Vein endothelial cell (primary cell): ENCODE results near the gene CUTA. TPM values are rescaled to one million over a fixed set of nuclear protein-coding genes. Genes with fewer than 3 reads are reported as not detected.

Experiments
- small RNA-seq: library from RNA; depleted of rRNA; stranded (forward); fragments of <200 nt; gene quantifications from one replicate; pipeline ENCODE3, GENCODE V24; 2012
- total RNA-seq: library from RNA; depleted of rRNA; stranded (reverse); fragments of >200 nt; gene quantifications from 2 replicates; pipeline ENCODE4 v1.2.3, GENCODE V29; 2012

The CUTA gene
- 61.8 and 63.0 TPM in 2 replicates for total RNA-seq

GRCh38 chr6:33417903-33418689 is at the start of gene CUTA:
Gene CUTA (minus strand): TSS chr6:33418107. CDS start chr6:33418000, 107 bp downstream.

DNA sequence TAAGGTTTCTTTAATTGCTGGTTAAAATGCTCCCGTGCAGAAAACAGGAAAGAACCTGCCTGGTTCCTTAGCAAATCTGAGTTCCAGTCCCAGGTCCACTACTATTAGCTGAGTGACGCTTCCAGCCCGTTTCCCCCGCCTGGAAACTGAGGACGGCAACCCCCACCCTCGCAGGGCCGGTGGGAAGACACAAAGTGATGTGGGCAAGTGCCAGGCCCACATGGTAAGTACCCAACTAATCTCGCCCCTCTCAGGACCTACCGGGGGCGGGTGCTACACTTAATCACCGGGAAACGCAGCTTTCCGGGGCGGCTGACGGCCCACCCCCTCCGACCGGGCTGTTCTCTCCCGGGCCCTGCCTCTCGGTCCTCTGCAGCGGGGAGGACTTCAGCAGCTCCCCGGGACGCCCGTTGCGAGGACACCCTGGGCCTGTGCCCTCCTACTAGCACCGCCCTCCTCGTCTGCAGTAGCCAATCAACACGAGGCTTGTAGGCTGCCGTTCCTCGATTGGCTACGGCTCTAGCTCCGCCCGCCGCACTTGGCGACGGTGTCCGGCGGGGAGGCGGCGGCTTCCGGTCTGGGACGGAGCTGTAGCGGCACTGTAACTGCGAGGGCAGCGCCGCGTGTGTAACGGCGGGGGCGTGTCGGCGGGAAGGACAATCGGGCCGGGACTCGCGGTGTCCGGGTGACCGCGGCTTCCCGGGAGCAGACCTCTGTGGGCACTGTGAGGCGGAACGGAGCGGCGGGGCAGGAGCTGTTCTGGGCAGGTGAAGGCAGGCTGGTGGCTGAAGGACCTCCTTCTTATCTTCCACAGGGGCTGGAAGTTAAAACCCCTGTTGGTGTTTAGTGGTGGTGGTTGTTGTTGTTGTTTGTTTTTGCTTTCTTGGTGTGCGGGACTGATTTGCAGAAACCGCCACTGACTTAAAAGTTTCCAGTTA is 36.4 kb upstream of the CUTA start, which contains the start of gene ZBTB9:
Gene ZBTB9, plus strand, starts transcription at position 568 of the 938 bp plus-strand sequence. CDS start 525 bp downstream, outside the sequence.

GRCh38 chr6:33419580-33420490 is 1.9 kb upstream of the CUTA start, which contains the start of gene SYNGAP1:
Gene SYNGAP1 (plus strand): TSS chr6:33420065. CDS start chr6:33420265, 200 bp downstream.

DNA sequence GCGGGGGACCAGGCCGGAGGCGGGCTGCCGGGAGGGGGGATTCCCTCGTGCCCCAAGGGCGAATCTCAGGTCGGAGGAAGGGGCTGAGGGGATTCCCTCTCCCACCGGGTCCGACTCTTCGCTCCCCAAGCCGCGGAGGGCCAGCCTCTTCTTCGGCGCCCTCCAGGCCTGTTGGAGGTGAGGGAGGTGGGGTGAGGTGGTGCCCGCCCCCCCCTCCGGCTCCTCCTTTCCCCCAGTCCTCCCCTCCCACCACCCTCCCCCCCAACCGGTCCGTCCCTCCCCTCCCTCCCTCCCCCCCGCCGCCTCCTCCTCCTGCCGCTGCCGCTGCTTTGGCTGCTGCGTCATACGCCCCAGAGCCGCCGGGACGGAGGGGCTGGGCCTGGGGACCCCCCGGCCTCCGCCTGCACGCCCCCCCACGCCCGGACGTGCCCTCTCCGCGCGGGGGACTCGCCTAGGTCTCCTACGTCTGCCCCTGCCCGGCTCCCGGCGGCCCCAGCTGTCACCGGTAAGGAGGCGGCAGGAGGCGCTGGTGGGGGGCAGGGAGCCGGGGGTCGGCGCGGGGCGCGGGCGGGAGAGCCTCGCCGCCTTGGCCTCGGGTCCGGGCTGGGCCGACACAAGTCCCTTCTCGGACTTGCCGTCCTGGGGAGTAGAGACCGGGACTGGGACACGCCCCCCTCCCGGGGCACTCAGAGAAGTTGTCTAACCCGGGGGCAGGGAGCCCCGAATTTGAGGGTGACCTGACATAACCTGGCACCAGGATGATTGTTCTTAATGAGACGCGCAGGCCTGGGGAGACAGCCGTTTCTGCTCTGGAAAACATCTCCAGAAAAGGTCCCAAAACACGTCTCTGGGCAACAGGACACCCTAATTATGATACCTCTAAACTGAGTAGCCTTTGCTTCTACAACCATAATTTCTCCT is 6.9 kb downstream of the CUTA start, which contains the start of gene PHF1:
Gene PHF1, plus strand, starts transcription at position 304 of the 921 bp plus-strand sequence. CDS start 1,250 bp downstream, outside the sequence.

GRCh38 chr6:33391278-33391921 is 26.5 kb downstream of the CUTA start, which contains the start of gene KIFC1:
Gene KIFC1 (plus strand): TSS chr6:33391823. CDS start chr6:33391986, 163 bp downstream.

Small RNAs within 50 kb of the gene (small RNA-seq; reads per million reads assigned to genes)
- gene RPL35AP4: not detected
- not detected for gene ZBTB9

Other genes with a start within 250 kb of the CUTA start
- 0.19 and 0.33 TPM in 2 replicates for gene COL11A2, start 225.6 kb downstream of the CUTA start, total RNA-seq
- gene RXRB, start 217.4 kb downstream of the CUTA start, total RNA-seq: 18.8 and 25.5 TPM in 2 replicates
- 78.8 and 81.7 TPM in 2 replicates for gene SLC39A7, start 217.2 kb downstream of the CUTA start, total RNA-seq
- 2.8 and 4.9 TPM in 2 replicates for gene HSD17B8, start 213.5 kb downstream of the CUTA start, total RNA-seq
- gene RING1, start 209.6 kb downstream of the CUTA start, total RNA-seq: 18.3 and 27.1 TPM in 2 replicates
- 41.3 and 46.1 TPM in 2 replicates for gene VPS52, start 146.2 kb downstream of the CUTA start, total RNA-seq
- gene RPS18, start 146.0 kb downstream of the CUTA start, total RNA-seq: 2,652 and 3,161 TPM in 2 replicates
- 2.6 and 5.9 TPM in 2 replicates for gene B3GALT4, start 141.0 kb downstream of the CUTA start, total RNA-seq
- gene WDR46, start 128.9 kb downstream of the CUTA start, total RNA-seq: 78.6 and 99.3 TPM in 2 replicates
- gene PFDN6, start 128.5 kb downstream of the CUTA start, total RNA-seq: 27.4 and 34.7 TPM in 2 replicates
- gene RGL2, start 119.2 kb downstream of the CUTA start, total RNA-seq: 61.8 and 67.0 TPM in 2 replicates
- 126 and 163 TPM in 2 replicates for gene TAPBP, start 104.0 kb downstream of the CUTA start, total RNA-seq
- gene ZBTB22, start 100.4 kb downstream of the CUTA start, total RNA-seq: 12.6 and 15.0 TPM in 2 replicates
- 41.5 and 56.4 TPM in 2 replicates for gene DAXX, start 95.1 kb downstream of the CUTA start, total RNA-seq
- gene KIFC1, start 26.3 kb downstream of the CUTA start, total RNA-seq: 20.3 and 33.6 TPM in 2 replicates
- 15.5 and 16.0 TPM in 2 replicates for gene PHF1, start 7.1 kb downstream of the CUTA start, total RNA-seq
- gene SYNGAP1, start 2.0 kb upstream of the CUTA start, total RNA-seq: 3.6 and 5.3 TPM in 2 replicates
- 5.3 and 7.8 TPM in 2 replicates for gene ZBTB9, start 36.5 kb upstream of the CUTA start, total RNA-seq
- 29.7 and 31.0 TPM in 2 replicates for gene BAK1, start 162.2 kb upstream of the CUTA start, total RNA-seq
- 35.3 and 57.6 TPM in 2 replicates for gene ITPR3, start 203.2 kb upstream of the CUTA start, total RNA-seq